GM23248 (cell line): ENCODE results near the gene PPP1R27.

ENCODE experiments used
- EZH2 ChIP-seq: fragments of 200-600 bp; sonication (generic); IDR thresholded peaks from 2 replicates; pipeline ENCODE4 v1.6.1; 2018; ENCODE audit warnings: antibody characterized with exemption, mild to moderate bottlenecking; ENCODE audit not compliant: insufficient read depth, poor library complexity, severe bottlenecking
- EZH2phosphoT487 ChIP-seq: fragments of 200-600 bp; sonication (generic); IDR thresholded peaks from 2 replicates; pipeline ENCODE4 v1.6.1; 2018; ENCODE audit warnings: antibody characterized with exemption, moderate library complexity, mild to moderate bottlenecking, low read depth; ENCODE audit not compliant: insufficient read depth

DNA sequence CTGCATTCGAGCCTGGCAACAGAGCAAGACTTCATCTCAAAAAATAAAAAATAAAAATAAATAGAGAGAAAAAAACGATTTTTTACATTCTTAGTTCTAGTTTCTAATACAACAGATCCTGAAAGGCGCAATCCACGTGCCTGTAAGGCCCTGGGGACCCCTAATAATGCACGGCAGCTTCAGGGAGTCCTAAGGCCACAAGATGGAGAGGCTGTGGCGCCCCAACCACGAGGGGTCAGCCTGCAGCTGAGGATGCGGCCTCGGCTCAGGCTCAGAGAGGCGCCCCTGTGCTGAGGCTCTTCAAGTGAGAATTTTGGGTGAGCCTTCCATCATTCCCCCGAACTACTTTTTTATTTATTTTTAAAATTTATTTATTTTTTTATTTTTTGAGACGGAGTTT is 14.6 kb upstream of the PPP1R27 start:
- TF ChIP-seq EZH2phosphoT487: no peak
- no peak for TF ChIP-seq EZH2
